NCI-H2227 (cell line): ENCODE results near the gene PXMP2.

Experiments
- DNase-seq: peaks from one replicate; lab custom pipeline; 2025; ENCODE audit not compliant: unreplicated experiment; lab: John Stamatoyannopoulos, UW

The PXMP2 gene

DNA sequence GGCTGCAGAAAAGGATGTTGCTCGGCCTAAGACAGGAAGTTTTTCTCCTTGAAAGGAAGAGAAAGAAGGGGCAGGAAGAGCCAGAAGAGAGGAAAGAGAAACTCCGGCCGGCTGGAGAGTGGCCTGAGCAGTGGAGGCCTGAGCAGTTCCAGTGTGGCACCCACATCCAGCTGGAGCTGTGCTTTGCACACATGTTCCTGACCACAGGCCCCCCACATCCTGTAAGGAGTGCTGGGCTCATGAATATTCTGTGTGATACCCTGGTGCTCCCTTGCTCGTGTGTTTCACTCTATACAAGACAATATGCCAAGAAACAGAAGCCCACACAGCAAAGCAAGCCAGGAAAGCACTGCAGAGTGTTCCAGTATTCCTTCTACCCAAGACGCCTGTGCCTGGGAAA lies 27.3 kb upstream of the PXMP2 start:
- no peak for DNase-seq

DNA sequence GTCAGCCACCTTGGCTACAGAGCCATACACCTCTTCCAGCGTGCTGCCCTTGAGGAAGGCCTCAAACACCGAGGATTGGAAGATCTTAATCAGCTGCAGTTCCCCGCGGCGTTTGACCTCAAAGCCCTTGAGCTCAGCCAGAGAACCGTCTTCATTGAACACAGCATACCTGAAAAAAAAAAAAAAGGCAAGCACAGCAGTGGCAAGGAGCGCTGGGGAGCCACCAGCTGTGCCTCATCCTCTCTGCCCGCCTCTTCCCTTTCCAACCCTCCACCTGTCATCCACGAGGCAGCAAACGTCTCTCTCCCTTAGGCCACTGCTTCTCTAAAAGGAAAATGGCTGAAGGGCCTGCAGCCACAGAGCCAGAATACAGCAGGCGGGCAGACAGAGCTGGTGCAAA lies 26.4 kb upstream of the PXMP2 start:
- no peak for DNase-seq

DNA sequence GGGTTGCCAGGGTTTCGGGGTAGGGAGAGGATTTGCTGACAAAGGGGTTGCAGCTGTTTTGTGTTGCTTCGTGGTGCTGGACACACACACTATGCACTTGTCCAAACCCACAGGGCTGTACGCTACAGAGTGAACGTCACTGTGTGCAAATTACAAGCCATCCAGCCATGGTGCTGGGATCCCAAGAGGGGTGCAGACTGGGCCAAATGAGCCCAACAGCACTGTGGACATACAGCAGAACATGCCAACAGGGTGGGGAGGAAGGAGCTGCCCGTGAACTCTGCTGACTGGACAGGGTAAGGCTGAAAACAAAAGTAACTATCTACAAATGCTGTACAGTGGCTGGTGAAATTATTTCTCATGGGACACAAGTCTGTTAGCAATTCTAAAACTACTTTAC lies 25.4 kb upstream of the PXMP2 start:
- no peak for DNase-seq

DNA sequence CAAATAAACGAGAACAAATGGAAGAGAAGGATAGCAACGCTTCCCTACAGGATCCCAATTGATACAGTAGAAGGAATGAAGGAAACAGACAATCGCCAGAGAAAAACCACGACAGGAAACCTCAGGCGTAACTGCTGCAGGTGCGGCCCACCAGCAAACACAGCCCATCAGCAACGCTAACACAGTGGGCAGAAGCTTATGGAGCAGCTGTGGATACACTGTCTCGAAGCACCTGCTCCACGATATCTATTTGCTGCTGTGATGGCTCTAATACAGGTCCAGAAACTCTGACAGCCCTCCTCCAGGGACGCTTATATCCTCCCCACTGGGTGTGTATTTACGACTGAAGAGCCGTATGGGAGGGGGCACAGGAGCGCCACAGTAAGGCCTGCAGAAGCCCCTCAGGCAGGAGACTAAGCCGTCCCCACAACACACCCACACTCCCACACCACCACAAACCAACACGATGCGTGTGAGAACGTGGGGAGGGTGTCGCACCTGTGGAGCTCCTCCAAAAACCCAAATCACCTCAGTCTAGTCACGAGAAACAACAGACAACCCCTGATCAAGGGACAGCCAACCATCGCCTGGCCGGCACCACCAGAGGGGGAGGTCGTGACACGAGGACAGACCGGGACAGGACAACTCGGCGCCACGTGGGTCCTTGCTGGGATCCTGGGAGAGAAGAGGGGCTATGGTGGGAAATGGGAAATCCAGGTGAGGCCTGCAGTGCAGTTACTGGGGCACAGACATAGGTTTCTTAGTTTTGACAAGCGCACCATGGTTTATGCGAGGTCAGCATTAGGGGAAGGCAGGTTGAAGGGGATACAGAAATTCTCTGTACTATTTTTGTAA lies 24.3 kb upstream of the PXMP2 start:
- no peak for DNase-seq

DNA sequence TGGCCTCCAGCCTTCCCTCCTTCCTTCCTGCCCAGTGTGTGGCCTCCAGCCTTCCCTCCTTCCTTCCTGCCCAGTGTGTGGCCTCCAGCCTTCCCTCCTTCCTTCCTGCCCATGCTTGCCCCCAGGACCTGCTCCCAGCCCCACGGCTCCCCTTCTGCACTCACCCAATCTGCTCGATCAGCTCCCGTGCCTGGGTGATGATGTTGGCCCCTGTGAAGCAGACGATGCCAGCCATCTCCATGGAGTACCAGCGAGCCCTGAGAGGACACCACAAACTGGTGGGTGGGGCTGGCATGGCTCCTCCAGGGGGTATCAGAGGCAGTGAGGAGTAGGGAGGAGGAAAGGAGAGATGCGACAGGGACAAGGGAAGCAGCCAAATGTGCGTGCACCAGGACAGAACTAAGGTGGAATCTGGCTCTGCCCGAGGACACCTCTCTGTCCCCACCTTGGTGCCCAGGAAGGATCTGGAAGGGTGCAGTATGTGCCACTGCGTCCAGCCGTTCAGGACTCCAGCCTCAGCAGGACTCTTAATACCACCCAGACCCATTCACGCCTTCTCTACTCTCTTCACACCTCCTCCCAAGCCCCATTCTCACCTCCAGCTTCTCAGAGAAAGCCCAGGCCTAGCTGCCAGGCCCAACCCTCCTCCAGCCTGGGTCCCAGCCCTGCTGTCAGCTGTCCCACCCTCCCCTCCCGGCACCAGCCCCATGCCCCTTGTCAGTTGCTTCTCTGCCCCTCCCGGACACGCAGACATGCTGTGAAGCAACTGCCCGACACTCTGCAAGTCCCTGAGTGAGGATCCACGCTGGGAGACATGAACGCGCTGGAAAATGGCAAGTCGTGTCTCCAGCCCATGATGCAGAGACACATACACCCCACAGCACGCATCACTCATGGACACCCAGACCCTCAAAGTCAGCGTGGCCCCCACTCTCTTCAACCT lies 22.9 kb upstream of the PXMP2 start:
- DNase-seq = no peak

DNA sequence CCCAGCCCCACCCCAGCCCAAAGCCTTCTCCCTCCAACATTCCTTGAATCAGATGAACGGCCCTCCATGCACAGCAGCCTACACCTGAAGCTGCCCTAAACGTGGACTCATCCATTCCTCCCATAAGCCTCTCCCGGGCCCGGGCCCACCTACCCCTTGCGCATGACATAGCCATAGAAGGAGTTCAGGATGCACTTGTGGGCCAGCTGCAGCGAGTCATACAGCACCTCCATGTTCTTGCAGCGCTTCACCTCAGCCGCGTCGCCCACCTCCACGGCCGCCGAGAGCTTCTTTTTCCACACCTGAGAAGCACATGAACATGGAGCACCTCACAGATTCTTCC lies 22.3 kb upstream of the PXMP2 start:
- no peak for DNase-seq

DNA sequence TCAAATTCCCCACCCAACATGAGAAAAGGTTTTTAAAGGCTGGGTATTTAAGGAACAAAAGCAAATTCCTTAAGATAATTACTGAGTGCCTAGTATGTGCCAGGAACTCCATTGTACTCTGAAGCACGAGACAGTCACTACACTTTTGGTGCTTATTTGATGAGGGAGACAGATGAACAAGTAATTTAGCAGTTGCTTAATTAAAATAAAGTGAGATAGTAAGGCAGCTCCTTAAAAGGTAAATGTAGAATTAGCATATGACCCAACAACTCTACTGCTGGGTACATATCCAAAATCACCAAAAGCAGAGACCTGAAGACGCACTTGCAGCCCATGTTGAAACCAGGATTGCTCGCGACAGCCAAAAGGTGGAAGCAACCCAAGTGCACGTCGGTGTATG lies 21.6 kb upstream of the PXMP2 start:
- DNase-seq = no peak

DNA sequence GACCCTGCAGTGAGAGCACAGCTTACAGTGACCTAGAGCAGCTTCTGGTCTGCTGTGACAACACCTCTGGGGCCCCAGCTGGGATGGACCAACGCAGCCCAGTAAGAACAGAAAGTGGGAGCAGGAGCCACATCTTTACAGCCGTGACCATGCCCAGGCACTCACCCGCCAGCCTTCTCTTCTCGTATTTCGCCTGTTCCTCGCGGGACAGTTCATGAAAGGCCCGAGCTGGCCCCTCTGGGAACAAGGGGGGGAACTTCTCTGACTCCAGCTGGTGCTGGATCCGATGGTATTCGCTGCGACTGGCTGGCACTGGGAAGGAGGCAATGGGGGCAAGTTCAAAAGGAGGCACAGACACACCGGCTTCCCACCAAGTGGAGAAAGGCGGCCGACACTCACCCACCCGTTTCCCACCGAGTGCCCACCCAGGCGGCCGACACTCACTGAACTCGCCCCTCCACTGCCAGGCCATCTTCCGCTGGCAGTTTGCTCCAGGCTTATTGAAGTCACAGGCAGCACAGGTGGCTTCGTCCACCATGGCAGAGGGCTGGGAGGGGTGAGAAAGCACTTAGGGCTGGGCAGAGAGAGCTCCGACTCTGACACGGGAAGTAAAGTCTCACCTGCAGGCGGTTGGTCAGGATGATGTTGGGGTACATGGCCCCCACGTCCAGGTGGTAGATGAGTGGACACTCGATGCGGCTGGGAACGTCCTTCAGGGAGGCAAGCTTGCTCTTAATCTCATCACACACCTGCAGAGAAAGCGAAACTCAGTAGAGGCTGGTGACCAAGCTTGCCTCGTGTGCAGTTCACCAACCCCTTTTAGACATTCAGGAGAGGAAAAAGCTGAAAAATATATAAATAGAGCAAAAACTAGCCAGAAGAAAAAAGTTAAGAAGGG lies 18.9 kb upstream of the PXMP2 start:
- no peak for DNase-seq

DNA sequence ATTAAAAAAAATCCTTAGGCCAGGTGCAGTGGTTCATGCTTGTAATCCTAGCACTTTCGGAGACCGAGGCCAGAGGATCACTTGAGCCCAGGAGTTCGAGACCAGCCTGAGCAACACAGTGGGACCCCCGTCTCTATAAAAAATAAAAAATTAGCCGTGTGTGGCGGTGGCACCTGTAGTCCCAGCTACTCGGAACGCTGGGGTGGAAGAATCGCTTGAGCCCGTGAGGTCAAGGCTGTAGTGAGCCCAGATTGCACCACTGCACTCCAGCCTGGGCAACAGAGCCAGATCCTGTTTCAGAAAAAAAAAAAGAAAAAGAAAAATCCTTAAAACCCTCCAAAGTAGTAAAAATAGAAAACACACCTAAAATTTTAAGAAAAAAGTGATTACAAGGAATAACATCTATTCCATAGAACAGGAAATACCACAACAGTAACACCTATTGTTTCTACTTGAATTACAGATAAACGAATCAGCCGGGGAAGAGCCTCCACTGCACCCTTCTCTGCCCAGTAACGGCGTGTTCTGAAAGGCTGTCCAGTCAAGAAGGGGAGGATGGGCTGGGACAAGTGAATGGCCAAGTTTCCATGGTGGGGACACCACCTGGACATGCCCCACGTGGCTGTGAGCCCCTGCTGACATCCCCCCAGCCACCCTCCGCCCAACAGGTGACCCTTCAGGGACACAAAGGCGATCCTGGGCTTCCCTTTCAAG lies 18.1 kb upstream of the PXMP2 start:
- DNase-seq = no peak

DNA sequence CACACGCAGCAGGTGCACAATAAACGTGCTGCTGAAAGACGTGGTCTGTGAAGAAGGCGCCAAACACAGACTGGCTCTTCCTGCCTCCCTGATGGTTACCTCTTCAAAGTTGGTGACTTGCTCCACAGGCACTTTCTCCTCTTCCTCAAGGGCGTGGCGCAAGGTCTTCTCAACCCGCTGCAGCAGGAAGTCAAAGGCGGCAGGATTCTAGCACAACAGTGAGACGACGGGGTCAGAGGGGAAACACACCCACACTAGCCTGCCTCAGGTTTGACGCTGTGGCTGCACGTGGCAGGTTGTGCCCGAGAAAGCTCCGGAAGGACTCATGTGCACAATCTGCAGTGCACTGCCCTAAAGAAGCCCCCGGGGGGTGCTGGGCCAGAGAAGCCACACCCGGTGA lies 15.3 kb upstream of the PXMP2 start:
- DNase-seq = no peak

DNA sequence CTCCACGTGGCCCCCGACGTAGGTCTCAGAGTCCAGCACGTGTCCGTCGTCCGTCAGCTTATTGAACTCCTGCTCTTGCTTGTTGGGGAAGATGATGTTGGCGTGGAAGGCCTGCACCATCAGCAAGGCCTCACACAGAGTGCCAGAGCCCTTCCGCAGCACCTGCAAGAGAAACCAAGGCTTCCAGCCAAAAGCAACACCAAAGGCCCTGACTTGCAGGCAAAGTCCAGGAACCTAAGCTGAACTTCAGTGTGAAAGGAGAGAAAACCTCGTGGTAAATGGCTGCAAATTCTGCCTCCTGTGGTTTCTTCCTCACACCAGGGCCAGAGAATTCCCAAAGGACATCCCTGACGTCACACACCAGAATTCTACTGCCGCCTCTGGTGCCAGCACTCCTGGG lies 14.7 kb upstream of the PXMP2 start:
- no peak for DNase-seq

DNA sequence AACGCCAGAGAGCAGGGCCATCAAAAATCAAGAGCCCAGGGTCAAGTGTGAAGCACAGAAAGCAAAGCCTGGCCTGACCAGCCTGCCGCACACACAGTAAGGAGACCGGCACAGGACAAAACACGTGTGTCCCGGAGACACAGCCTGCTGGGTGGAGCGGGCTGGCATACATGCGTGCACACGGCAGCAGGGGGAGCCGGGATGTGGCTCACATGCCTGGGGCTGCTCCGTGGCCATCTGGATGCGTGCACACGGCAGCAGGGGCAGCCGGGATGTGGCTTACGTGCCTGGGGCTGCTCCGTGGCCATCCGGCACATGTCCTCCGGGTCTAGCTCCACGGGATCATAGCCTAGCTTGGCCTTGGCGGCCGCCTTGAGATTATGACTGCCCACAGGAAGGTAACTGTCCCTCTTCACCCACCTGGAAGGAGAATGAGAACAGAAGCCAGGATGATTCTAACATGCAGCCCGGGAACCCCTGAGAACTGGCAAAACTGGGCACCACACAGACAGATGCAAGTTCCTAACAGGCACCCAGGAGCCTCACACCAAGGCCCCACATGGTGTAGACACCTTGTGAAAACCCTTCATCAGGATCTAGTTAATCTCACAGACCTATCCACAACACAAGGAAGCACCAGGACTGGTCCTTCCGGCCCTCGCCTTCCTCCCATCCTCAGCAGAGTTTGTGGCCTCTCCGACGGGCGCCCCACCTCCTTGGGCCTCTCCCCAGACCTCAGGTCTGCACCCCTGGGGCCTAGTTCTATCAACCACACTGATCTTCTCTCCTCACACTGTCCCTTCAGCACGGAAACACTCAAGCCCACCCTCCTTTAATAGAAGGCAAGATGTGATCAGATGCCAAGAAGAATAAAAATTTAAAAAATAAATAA lies 13.9 kb upstream of the PXMP2 start:
- DNase-seq = no peak

DNA sequence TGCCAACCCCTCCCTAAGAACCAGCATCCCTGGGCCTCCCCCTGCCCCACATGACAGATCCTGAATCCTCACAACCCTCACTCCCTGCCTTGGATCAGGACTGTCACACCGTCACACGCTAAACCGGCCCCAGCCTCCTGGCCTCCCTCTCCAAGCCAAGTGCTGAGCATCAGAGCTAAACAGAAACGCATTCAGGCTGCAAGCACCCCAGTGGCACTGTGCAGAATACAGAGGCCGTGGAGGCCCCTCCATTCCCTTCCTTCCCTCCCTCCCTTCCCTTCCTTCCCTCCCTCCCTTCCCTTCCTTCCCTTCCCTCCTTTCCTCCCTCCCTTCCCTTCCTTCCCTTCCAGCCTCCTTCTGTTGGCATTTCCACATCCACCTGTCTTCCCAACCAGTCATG lies 12.8 kb upstream of the PXMP2 start:
- DNase-seq = no peak

DNA sequence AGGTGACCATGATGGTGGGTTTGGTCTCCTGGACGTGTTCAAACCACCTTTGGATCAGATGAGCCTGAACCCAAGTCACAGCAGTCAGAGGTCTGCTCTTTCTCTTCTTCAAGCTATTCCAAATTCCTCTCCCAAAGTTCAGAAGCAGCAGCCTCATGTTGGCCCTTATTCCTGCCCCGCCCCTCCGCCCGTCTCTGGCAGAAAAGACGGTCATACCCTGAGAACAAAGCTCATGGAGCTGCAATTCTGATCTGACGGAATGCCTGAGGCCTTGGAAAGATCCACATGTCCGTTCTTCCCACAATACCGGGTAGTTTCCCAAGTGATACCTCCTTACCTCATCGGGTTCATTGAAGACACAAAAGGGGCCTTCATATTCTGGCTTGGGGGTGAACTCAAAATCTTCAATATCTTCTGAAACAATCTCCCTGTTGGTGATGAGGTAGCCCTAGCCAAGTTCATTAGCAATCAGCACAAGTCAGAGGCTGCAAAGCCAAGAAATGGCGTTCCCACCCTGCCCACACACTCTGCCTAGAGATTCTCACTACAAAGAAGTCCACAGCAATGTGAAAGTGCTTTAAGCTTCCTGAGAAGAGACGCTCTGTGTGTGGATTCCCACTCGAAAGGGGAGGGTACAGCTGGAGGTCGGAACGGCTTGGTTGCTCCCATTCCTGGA lies 11.5 kb upstream of the PXMP2 start:
- no peak for DNase-seq

DNA sequence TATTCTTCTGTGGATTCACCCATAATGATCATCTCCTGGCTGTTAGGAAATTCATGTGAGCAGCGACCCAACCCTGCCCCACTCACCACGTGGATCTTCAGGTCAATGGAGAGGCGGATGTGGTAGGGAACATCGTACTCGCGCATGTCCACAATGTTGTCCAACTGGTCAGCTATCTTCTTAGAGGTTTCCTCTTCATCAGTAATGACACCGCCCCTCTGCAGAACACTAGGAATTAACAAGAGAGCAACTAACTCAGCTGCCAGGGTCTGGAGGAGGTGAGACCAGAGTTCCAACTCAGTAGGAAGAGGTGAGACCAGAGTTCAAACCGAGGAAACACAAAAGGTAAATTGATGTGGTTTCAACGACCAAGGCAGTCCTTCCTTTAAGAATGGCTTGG lies 9.9 kb upstream of the PXMP2 start:
- DNase-seq = no peak

DNA sequence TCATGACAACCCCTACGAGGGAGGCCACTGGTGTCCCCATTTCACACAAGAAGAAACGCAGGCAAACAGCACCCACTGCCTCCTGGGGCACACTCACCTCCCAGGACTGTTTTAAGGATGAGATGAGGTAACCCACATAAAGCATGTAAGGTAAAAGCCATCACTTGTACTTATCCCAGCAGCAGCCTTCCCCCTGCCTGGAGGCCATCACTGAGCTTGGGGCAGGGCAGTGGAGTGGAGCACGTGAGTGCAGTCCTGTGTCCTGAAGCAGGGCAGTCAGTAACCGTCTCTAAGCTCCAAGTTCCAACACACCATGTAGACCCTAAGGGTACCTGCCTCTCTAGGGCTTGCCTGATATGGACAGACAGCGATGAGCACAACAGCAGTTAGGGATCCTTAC lies 2.0 kb upstream of the PXMP2 start:
- no peak for DNase-seq

DNA sequence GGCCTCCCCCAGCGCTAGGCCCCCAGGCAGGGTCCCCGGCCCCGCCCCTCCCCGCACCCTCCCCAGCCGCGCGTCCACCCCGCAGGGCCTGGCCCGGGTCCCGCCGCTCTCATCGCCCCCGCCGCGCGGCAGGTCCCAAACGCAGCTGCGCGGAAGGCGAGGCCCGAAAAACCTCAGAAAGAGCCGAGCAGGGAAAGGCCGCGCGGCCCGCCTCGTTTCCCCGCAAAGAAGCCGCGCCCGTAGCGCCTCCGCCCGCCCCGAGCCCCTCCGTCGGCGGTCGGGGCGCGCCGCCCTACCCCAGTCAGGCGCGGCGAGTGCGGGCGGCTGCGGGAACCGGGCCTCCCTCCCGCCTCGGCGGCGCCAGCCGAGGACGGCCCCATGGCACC lies 569 bp upstream of the PXMP2 start:
- DNase-seq = peak; percentile 80

DNA sequence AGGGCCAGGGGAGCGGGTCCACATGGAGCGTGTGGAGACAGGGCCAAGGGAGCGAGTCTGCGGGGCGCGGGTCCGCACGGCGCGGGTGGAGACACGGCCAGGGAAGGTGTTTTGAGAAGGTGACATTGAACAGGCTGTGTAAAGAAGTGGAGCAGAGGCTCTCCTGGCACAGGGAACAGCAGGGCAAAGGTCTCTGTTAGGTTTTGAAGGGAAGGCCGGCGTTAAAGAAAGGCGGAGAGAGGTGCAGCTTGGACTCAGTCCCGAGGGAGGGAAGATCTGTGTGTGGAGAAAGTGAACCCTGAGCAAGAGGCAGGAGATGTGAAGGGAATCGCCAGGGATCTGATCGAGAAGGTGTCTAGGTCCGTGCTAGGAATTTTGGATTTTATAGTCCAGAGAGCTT lies 1.8 kb downstream of the PXMP2 start:
- no peak for DNase-seq

DNA sequence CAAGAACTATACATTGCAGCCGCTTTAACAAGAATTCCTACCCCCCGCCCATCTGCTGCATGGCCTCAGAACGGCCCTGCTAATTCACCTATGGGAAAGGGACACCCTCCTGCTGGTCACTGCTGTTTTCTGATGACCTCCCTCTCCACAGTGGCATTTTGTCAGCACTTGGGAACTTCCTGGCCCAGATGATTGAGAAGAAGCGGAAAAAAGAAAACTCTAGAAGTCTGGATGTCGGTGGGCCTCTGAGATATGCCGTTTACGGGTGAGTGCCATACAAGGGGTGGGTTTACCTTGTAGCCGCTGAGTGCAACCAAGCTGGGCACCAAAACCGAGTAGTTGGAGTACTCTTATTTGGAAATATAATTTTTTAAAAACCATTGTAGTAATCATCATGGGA lies 2.7 kb downstream of the PXMP2 start:
- no peak for DNase-seq
